ENCODE measurements around the gene CMC2. TPM values are rescaled to one million over a fixed set of nuclear protein-coding genes. Genes with fewer than 3 reads are reported as not detected.

Gene CMC2
- total RNA-seq, 1 donor from 2014 or later = 58.5 TPM

DNA sequence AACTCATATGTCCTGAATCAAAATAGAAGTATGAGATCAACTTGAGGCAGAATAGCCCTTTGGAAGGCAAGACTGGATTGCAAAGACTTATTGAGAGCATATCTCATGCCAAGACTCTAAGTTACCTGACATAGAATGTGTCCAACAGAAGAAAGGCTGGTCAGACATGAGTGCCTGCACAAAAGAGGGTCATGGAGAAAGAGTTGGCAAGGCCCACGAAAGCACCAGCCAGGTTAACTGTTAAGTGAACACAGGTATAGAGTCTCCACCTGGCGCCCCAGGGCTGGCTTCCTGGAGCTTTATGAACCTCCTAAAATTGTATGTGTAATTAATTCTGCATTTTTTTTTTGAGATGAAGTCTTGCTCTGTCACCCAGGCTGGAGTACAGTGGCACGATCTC is 71.0 kb downstream of the CMC2 start:
- Mint-ChIP-seq H3K27ac (no peak overlapping the region), H3K4me3 (ENCODE audit: low read depth) (no peak overlapping the region), H3K27me3 (peaks cover 44% of the 10 kb centered on the region), H3K4me1 (ENCODE audit: low read depth) (peaks cover 11% of the 10 kb centered on the region), H3K9me3 (ENCODE audit: low read depth) (no peaks in the 10 kb centered on the region), H3K36me3 (ENCODE audit: insufficient read depth) (no peaks in the 10 kb centered on the region)
- no peak for DNase-seq (ENCODE audit: low spot score, unreplicated experiment)
- no peak for TF ChIP-seq CTCF (IDR thresholded peaks at IDR 0.05; ENCODE audit: unreplicated experiment)

DNA sequence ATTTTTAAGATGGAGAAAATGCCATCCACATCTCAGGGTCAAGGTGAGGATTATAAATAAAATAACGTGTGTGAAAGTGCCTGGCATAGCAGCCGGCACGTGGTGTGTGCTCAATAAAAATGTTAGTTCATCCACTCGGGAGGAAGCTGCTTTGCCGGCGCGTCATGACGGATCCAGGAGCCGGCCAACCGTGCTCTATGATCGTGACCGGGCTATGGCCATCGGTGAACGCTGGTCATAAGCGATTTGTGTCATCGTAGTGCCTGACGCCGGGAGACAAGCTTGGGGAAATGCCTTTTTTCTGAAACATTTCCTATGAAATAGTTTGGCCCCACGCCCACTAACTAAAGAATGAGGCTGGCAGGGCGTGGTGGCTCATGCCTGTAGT is 74.0 kb downstream of the CMC2 start:
- peaks cover 7% of the 10 kb centered on the region for H3K4me1 Mint-ChIP-seq (ENCODE audit: low read depth)
- H3K27ac Mint-ChIP-seq = peak overlapping the region; percentile 15
- no peak for DNase-seq (ENCODE audit: low spot score, unreplicated experiment)
- peak overlapping the region; percentile 70 for H3K4me3 Mint-ChIP-seq (ENCODE audit: low read depth)
- no peaks in the 10 kb centered on the region for H3K36me3 Mint-ChIP-seq (ENCODE audit: insufficient read depth)
- no peak for TF ChIP-seq CTCF (IDR thresholded peaks at IDR 0.05; ENCODE audit: unreplicated experiment)
- no peaks in the 10 kb centered on the region for H3K9me3 Mint-ChIP-seq (ENCODE audit: low read depth)
- H3K27me3 Mint-ChIP-seq = peaks cover 52% of the 10 kb centered on the region

DNA sequence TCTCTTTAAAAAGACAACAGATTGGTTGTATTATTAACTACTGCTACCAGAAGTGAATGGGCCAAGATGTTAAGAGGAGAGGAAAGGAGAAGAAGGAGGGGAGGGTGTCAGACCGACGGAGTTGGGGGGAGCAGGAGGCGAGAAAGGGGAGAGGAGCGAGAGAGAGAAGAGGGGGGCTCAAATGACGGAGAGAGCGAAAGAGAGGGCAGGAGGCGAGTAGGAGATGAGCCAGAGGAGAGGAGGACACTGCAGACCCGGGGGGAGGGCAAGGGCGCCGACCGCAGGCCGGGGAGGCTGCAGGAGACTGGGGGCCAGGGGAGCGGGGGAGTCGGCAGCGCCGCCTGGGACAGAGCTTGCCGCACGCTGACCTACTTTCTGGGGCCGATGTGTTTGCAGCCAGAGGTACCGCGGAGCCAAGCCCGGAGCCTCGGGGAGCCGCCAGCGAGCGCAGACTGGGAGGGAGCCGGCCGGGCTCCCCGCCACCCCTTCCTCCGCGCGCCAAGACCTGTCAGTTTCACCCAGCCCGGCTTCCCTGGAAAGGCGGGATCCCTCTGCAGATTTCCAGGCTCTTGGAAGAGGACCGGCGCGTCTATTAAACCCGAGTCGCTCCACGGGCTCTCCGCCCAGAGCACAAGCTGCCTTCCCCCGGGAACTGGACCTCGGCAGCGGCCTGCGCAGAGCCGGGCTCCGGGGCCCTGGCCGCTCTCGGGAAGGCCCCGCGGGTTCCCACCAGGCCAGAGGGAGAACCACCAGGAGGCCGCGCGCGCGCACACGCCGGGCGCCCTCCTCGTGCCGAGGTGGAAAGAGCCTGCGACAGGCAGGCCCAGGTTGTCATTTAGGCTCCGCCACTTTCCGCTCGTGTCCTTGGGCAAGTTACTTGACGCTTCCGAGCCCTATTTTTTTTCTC is 74.6 kb downstream of the CMC2 start:
- Mint-ChIP-seq H3K9me3 (ENCODE audit: low read depth) (no peaks in the 10 kb centered on the region), H3K36me3 (ENCODE audit: insufficient read depth) (no peaks in the 10 kb centered on the region), H3K4me1 (ENCODE audit: low read depth) (peaks cover 7% of the 10 kb centered on the region), H3K4me3 (ENCODE audit: low read depth) (peak overlapping the region; percentile 70), H3K27ac (peak overlapping the region; percentile 15), H3K27me3 (peaks cover 55% of the 10 kb centered on the region)
- peak; percentile 36 for DNase-seq (ENCODE audit: low spot score, unreplicated experiment)
- TF ChIP-seq CTCF (IDR thresholded peaks at IDR 0.05; ENCODE audit: unreplicated experiment) = no peak

DNA sequence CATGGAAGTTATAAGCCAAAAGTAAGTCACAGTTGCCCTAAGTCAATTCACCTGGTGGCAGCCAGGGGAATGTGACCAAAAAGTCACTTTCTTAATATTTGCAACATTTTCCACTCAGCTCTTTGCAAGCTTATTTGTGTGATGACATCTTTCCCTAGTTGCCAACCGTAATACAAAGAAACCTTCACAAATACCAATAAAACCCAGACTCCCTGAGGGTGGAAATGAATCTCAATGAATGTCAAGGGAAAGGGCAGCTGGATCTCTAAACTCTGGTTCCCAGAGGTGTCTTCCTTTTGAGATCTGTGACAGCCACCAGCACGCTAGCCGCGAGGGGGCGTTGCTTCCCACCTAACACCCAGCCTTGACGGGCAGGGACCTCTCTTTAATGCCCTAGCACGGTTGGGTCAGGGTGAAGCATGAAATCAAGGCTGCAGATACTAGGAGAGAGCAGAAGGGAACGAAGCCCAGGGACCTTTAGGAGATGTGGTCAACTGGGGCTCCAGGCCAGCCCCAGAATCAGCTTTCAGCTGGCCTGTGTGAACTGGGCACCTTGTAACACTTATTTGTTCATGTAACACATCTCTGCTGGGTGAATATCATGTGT is 82.2 kb downstream of the CMC2 start:
- Mint-ChIP-seq H3K4me3 (ENCODE audit: low read depth) (no peak overlapping the region), H3K27ac (no peak overlapping the region), H3K27me3 (peaks cover 13% of the 10 kb centered on the region), H3K4me1 (ENCODE audit: low read depth) (no peaks in the 10 kb centered on the region), H3K36me3 (ENCODE audit: insufficient read depth) (no peaks in the 10 kb centered on the region), H3K9me3 (ENCODE audit: low read depth) (no peaks in the 10 kb centered on the region)
- TF ChIP-seq CTCF (IDR thresholded peaks at IDR 0.05; ENCODE audit: unreplicated experiment) = peak; percentile 63
- peak; percentile 31 for DNase-seq (ENCODE audit: low spot score, unreplicated experiment)

- H3K36me3 Mint-ChIP-seq (ENCODE audit: insufficient read depth) = no peaks in the 10 kb centered on the region
- H3K27me3 Mint-ChIP-seq = peaks cover 10% of the 10 kb centered on the region
- no peaks in the 10 kb centered on the region for H3K9me3 Mint-ChIP-seq (ENCODE audit: low read depth)
- DNase-seq (ENCODE audit: low spot score, unreplicated experiment) = no peak
- H3K27ac Mint-ChIP-seq = no peak overlapping the region
- TF ChIP-seq CTCF (IDR thresholded peaks at IDR 0.05; ENCODE audit: unreplicated experiment) = no peak
- no peak overlapping the region for H3K4me3 Mint-ChIP-seq (ENCODE audit: low read depth)
- H3K4me1 Mint-ChIP-seq (ENCODE audit: low read depth) = peaks cover 4% of the 10 kb centered on the region
These were observed 83.3 kb downstream of the CMC2 start for GRCh38 chr16:80923356-80923755.

Other genes with a start within 250 kb of the CMC2 start
- gene CDYL2, start 202.3 kb downstream of the CMC2 start, total RNA-seq = 17.0 and 19.9 TPM in 2 replicates
- gene CENPN, start 329 bp upstream of the CMC2 start, total RNA-seq = 25.8 and 27.4 TPM in 2 replicates
- gene ATMIN, start 29.0 kb upstream of the CMC2 start, total RNA-seq = 47.1 and 50.1 TPM in 2 replicates
- 2.9 and 3.8 TPM in 2 replicates for gene C16orf46, start 70.4 kb upstream of the CMC2 start, total RNA-seq
- gene GCSH, start 89.5 kb upstream of the CMC2 start, total RNA-seq = 57.0 and 58.9 TPM in 2 replicates
- gene BCO1, start 231.8 kb upstream of the CMC2 start, total RNA-seq = 2.2 and 3.3 TPM in 2 replicates